Lung microvascular endothelial cell (primary cell): Measurements from ENCODE around the gene ADSS1. TPM values are rescaled to one million over a fixed set of nuclear protein-coding genes. Genes with fewer than 3 reads are reported as not detected.

Source experiments
- DNase-seq, 2 donors: peaks; one replicate each; pipeline versions ENCODE4 v3.0.0 to v3.0.0-alpha.2; 2010; ENCODE audit warnings: low read depth in 2 of 2
- total RNA-seq: library from RNA; depleted of rRNA; stranded (reverse); fragments of >200 nt; gene quantifications from 2 replicates; pipeline ENCODE4 v1.2.1, GENCODE V29; 2014

The ADSS1 gene
- total RNA-seq, 1 donor from 2014 or later = 1.8 TPM

DNA sequence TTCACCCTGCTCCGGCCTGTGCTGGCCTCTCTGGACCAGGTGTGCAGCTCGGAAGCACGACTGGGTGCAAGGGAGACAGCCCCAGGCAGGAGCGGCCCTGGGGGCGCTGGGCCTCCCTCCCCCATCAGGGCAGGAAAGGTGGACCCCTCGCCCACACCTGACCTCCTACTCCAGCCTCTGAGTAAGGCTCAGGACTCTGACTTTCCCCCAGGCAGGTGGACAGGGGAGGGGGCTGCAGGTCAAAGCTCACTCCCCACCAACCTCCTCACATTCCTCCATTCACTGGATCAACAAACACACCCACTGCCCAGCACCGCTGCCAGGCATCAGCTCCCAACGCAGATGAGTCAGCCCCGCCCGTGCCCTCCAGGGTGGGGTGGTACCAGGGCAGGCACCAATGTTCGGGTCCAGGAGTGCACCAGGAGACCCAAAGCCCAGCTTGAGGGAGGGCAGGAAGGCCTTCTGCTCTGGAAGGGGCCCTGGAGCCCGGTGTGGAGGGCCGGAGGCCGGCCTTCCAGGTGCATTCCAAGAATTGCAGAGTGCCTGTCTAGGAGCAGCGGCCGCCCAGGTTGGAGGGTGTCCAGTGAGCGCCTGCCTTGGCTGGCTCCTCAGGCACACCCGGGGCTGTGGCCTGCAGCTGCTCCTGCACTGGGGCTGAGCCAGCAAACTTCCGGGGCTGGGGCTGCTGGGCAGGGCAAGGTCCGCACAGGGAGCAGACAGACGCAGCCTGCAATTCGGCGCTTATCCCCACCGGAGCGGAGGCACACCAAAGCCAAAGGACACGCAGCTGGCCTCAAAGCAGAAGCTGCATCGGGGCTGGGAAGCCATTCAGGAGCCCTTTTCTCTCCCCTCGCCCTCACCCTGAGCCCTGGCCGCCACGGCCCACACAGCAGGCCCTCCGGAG is 36.2 kb upstream of the ADSS1 start:
- DNase-seq = peak in 1 of 2 donors; percentile 47

DNA sequence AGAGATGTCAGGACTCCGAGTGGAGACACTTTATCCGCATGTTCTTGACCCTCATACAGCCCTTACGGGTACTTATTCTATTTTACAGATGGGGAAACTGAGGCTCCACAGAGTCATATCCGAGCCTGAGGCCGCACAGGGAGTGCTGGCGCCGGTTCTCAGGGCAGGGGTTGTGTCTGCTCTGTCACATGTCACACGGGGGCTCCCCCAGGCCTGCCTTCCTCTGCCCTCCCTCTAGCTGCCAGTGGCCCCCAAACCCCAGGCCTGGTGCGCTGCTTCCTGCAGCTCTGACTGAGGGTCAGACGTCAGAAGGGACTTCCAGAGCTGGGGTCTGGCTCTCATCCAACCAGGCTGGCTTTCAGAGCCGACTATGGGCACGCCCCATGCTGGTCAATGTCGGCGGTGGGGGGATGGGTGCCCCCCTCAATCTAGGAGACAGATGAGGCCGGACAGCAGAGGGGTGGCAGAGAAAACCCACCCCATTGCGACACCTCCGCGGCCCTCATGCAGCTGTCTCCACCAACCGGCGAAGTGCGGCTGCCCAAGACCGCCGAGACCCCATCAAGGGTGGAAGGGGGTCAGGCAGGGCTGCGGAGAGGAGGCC is 35.4 kb upstream of the ADSS1 start:
- peak; percentile 26 to 50 for DNase-seq

DNA sequence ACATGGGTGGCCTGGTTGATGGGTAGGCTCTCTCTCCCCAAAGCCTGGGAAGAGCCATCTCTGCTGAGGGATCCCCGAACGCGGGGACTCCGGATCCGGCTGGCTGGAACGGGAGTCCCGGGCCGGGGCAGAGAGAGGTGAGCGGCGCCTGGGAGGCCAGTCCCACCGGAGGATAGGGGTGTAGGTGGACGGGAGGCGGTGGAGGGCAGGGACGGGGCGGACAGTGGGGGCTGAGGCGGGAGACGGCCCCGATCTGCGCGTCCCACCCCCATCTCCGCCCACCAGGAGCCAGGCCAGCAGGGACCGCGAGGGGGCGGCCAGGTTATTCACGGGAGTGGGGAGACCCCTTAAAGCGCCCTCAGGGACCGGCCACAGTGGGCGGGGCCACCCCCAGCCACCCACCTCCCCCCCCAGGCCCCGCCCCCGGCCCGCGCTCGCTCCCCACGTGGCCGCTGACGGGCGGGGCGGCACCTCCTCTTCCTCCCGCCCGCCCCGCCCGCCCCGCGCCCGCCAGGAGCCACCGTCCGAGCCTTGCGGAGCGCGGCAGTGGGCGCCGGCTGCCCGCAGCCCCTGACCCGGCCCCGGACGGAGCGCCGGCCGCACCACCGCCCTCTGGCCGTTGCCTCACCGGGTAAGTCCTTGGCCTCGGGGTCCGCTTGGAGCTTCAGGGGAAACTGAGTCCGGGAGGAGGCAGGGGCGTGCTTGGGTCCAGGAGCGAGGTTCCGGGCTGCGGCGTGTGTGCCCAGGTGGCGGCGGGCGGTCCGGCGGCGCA is 34.7 kb upstream of the ADSS1 start, which contains the start of gene INF2:
Gene INF2 (plus strand): TSS at position 510 of the 772 bp plus-strand sequence. CDS start 11,748 bp downstream, outside the sequence.
- peak; percentile 57 to 72 for DNase-seq

DNA sequence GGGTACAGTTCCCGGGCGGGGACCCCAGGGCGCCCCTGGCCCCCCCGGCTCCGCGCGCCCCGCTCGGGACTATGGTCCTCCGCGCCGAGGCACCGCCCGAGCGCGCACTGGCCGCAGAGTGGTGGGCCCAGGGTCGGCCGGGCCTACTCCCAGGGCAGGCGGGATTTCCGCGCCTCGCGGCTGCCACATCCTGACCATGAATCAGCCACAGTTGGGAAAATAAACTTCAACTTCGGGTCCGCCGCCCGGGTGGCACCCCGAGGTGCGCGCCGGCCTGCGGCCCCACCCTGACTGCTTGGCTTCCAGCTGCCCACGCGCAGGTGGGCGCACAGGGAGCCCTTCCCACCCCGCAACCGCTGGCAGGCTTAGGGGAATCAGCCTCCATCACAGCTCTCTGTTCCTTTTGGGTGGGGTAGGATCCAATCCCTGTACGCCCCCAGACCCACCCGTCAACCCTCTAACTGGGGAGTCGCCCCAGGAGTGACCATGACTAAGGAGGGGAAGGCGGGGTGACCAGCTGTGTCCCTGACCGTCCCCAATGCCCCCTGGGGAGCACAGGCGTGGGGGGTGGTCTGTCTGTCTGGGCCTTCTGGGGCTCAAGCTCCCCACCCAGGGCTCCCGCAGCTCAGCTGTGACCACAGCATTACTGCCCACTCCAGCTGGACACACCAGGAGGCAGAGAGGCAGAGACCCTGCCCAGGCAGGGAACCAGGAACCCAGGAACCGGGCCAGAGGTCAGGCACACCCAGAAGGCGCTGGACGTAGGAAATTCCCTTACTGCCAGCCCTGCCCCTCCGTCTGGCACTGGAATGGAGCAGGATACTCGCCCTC is 33.9 kb upstream of the ADSS1 start:
- DNase-seq = peak; percentile 41 to 42

DNA sequence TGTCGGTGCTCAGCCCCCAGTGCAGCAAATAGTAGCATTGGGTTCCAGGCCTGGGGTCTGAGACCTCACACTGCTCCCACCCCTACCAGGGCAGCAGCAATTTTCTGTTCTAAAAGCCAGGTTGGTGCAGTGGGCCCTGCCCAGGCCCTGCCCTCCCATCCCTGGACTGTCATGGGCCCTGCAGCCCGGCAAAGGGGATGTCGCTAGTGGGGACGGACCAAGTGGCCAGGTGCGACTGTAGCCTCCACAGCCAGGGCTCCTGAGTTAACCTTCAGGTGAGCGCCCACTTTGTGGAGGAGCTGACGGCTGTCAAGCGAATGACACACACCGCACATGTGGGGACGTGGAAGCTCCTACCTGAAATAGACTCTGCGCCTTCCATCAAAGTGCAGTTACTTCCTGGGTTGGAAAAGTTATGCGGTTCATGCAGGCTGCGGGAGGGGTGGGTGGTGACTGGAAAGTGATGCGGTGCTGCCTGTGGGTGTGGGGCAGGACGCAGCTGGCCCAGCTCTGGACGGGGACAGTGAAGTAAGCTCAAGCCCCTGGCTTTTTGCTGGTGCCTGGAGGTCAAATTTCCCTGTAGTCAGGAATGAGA is 33.1 kb upstream of the ADSS1 start:
- DNase-seq = no peak

DNA sequence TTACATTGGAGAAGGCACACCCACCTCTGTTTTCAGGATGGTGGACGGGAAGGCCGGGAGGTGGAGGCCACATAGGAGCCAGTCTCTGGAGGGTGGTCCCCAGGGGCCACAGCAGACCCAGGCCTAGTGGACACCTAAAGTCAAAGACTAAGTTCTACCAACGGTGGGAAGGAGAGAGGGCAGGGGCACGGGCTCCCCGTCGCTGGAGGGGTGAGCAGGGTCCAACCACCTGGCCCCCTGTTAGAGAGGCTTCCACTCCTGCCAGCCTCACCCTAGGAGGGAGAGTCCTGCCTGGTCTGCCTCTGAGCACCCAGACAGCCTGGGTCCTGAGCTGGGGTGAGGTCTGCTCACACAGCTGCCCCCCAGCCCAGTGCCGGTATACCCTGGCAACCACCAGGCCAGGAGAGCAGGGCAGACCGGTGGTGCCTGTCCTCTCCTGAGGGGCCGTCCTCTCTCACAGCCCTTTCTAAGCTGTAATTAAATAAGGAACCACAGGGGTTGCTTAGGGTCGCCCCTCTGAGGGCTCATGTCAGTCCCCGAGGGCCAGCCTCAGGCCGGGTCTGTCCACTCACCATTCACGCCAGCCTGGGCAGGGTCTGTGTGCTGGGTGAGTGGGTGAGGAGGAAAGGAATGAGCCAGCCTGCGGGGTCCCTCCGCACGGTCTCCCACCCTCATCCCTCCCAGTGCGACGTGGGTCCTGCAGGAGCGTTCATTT is 32.3 kb upstream of the ADSS1 start:
- no peak for DNase-seq

DNA sequence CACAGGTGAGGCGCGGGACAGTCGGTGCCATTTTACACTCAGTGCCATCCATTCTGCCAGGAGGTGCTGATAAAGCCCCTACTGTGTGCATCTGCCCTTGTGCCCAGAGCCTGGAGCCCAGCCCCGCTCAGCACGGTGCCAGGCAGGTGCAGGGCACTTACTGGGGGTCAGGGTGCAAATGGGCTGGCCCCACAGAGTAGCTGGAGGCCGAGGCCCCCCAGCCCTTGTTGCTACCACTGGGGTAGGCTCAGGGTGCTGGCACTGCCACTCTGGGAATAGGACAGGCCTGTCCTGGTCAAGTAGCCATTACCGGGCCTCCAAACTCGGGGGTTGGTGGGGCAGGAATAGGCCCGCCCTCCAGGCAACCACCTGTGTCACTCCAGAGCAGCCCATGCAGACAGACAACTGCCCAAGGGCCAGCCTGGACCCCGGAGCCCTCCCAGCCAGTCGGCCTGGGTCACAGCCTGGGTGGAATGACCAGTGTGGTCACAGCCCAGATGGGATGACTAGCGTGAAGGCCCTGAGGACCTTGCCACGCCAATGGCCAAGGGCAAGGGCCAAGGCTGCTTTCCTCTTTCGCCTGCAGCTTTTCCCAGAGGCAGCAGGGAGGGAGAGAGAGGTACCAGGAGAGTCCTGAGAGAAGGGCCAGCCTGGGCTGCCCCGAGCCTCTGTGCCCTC is 31.6 kb upstream of the ADSS1 start:
- DNase-seq = no peak

DNA sequence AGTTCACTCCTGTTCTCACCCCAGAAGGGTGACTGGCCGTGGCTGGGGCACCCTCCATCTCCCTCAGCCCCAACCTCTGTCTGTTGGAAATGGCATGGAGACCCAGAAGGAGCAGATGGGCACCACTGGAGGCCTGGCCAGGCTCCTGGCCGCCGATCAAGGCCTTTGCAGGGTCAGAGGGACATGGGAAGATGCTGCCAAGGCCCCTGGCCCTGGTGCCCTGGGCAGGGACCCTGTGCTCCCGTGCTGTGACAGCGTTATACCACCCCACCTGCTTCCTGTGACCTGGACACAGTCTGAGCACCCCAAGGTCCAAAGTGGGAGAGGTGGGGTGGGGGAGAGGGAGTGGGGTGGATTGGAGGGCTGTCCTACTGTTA is 31.1 kb upstream of the ADSS1 start:
- DNase-seq = no peak

DNA sequence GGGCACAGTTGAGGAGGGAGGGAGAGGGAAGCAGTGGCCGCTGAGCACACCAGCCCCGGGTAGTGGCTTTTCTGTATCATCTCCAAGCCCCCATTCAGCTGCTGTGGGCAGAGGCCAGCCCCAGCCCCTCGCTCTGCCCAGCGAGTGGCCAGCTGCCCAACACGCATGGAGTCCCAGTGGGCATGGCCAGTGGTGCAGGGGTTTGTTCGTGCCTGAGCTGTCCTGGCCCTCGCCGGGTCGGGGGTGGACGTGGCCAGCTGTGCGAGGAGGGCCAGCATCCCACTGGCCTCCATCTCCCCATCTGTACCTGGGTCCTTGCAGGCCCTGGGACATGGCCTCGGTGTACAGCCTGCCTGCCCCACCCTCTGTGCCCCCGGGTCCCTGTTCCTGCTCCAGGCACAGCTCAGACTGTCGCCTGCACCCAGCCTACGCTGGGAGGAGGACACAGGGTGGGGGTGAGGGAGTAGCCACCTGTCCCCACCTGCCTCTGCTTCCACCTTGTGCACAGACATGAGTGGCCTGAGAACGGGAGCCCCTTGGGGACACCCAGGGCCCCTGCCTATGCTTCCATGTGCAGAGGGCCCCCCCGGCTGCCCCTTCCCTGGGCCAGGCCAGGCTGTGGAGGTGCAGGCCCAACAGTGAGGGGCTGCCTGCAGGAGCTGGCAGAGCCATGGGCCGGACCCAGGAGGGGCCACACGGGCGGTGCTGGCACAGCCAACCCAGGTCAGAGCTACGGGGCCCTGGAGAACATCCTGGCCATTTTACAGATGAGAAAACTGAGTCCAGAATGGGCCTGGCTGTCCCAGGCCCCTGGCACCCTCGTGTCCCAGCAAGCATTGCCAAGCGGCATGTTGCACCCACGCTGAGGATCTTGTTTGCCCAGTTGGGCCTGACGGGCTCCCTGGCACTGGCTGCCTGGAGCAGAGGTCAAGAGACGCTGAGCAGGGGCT is 30.3 kb upstream of the ADSS1 start:
- no peak for DNase-seq

DNA sequence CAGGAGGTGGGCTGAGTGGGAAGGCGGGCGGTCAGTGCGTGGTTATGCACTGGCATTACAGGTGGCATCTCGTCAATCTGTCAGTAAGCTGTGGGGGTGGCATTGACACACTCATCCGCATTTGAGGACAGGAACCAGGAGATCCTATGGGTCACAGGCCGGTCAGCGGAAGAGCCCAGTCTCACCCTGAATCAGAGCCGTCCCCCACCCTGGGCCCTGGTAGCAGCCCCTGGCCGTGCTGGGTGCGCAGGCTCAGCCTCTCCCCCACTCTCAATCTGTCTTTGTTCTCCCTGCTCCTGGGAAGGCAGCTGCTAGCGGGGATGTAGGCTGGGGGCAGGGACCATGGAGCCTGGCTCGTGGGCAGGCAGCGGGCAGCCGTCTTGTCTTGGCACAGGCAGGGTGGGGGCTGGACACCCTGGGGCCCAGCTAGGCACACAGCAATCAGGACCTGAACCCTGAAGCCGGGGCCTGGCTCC is 29.5 kb upstream of the ADSS1 start:
- peak in 1 of 2 donors; percentile 50 for DNase-seq

DNA sequence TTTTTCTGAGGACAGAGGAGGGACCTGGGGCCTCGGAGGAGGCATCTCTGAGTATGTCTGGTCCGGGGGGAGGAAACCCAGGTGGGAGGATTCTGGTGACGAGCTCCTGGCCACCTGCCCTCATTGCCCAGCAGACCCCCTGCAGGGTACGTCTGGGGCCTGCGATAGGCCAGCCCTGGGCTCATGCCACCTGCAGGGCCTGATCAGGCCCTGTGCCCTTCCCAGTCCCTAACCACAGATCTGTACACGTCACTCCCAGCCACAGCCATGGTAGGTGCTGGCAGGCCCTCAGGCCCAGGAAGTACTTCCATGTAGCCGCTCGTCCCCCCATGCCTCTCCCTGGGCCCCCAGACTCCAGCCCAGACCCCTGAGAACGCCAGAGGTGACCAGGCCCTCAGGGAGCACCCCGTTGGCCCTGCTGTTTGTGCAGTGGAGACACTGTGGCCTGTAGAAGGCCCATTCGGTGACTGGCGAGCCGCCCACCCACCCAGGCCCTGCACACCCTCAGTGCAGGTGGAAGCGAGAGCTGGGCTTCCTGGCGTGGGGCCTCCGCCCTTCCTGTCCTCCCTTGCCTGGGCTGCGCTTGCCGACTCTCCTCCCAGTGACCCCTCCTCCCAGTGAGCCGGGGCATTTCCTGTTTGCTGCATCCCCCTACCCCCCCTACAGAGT is 28.9 kb upstream of the ADSS1 start:
- peak in 1 of 2 donors; percentile 58 for DNase-seq

DNA sequence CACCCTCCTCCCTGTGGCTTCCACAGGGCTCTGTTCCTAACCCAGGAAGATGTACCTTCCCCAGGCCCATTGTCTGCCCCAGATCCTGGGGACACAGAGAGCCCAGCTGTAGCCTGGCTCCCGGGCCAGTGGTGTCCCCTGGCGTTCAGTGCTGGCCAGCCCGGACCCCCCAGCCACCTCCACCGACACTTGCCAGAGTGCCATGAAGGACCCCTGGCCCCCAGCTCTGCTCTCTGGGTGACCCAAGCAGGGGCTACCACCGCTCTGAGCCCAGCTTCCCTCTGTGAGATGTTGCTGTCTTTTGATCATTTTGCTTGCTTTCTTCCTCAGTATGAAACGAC is 28.4 kb upstream of the ADSS1 start:
- no peak for DNase-seq

DNA sequence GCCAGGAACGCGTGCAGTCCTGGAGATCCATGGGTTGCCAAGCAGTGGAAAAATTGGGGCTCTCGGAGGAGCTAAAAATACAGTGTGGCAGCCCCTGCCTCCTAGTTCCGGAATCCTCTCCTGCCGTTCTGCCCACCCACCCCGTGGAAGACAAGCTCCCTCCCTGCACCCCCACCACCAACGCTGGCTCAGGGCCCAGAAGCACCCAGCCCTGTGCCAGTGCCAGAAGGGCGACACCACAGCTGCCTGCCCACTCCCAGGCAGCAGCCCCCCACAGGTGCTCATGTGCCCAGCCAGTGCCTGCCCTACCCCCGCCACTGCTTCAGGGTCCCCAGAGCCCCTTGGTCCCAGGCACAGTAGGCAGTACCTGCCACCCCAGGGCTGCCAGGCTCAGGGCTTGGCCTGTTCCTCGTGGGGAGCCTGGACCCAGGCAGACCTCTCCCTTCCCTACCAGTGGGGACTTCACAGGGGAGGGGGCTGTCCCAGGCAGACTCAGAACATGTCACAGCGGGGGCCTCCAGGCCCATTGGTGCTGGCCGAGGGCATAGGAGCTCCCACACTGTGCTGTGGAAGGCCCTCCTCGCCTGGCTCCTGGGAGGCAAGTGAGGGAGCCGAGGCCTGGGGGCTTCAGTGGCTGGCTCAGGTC is 27.2 kb upstream of the ADSS1 start:
- DNase-seq = no peak

DNA sequence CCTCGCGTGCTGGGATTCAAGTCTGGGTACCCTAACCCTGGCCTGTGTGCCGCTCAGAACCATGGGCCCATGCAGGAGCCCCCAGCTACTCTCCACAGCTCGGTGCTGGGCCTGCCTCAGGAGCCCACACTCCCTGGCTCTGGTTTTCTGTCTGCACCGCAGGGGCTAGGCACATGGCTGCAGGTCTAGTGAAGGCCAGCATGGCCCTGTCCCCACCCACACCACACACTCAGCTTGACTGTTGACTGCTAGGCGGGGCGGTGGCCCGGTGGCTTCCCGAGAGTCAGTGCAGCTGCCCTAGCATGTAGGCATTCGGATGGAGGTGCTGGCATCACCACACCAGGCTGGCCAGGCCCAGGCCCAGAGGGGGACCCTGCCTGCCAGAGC is 26.7 kb upstream of the ADSS1 start:
- DNase-seq = no peak

DNA sequence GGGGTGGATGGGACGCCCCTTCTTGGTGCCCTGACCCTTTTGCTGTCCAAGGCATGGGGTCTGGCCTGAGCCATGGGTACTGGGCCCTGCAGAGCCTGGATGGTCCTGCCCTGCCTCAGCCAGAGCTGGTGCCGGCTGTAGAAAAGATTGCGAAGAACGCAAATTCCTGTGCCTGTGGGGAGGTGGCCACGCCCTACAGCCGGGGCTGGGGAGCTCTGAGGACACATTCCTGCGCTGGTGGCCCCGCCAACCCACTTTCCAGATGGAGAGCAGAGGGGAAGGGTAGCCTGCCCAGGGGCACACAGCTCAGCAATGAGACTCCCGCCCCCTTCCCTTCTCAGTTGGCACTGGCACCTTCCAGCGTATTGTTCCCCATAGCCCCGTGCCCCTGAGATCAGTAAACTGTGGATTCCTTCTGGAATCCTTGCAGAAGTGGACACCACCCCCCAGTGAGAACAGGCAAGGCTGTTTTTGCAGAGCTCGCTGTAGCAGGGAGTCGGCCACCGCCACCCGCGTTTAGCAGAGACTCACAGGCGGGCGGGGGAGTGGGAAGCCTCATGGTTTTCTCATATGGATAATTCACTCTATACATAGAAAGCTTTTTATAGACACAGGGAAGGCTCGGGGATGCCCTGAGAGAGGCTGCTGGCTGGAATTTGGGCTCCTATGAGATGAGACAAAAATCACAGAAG is 26.0 kb upstream of the ADSS1 start:
- peak in 1 of 2 donors; percentile 24 for DNase-seq

DNA sequence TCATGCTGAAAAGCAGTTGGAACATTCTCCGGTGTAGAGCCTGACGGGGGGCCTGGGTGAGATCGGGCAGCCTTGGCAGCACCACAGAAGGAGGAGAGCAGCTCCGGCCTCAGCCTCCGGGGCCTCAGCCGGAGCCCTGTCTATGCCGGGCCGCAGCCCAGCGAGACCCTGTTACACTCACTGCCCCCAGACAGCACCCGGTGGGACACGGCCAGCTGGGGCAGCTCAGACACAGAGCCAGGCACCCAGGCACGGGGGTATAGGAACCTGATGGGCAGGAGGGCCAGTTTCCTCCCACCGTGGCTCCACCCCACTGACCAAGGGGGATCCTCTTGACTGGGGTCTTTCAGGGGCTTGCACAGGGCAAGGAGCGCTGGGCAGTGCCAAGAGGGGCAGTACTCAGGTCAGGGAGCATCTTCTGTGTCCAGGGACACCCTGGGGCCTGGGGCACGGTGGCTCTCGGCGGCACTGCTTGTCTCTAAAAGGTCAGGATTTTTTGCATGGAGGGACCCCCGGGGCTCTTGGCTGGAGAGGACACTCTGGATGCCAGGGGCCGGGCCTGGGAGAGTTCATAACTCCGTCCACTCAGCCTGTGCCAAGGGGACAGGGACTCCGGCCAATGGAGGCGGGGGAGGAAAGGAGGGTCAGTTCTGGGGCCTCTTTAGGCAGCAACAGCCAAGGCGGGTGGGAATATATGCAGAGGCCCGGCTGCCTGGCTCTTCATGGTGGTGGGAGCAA is 25.2 kb upstream of the ADSS1 start:
- DNase-seq = peak in 1 of 2 donors; percentile 66
